ENCODE data around the gene TESK1. TPM values are rescaled to one million over a fixed set of nuclear protein-coding genes. Genes with fewer than 3 reads are reported as not detected.
A peak's percentile ranks its signal among the peaks of the same experiment; 100 is the strongest.

TESK1 gene
- total RNA-seq, 4 donors from 2014 or later, result 21.5 to 85.1 (median 50.7) TPM

DNA sequence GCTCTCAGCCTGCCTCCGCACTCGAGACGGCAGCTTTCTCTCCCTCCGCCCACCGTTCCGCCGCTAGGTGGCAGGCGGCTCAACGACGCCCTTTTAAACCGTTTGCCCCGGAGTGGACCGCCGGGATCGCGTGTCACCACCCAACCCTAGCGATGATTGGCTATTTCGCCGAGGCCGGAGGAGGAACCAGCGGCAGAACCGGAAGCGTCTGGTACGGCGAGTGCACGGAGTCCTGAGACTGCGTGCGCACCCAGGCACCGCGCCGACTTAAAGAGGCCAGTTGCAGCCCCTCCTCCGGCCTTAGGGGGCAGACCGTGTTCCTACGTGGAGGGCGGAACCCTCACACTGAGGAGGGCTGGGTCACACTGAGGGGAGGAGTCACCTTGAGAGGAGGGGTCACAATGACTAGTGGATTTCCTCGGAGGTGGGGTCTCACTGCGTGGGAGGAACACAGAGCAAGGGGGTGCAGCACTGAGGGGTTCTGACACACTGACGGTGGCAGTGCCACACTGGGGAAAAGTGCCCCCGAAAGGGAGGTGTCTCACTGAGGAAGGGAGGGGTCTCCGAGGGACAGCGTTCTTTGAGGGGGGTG, 980 bp upstream of the TESK1 start:
- Histone ChIP-seq H3K36me3 (peaks cover 0 to 20% (median 0%) of the 10 kb centered on the region in 3 donors), H3K27ac (peak overlapping the region; percentile 95 to 98 (median 96)), H3K4me1 (peaks cover 0 to 23% (median 9%) of the 10 kb centered on the region in 4 donors), H3K4me3 (peak overlapping the region; percentile 88 to 92 (median 92)), H3K27me3 (no peaks in the 10 kb centered on the region), H3K9me3 (no peaks in the 10 kb centered on the region)
- peak; percentile 99 to 100 (median 100) for DNase-seq
- TF ChIP-seq, protein P1, sequence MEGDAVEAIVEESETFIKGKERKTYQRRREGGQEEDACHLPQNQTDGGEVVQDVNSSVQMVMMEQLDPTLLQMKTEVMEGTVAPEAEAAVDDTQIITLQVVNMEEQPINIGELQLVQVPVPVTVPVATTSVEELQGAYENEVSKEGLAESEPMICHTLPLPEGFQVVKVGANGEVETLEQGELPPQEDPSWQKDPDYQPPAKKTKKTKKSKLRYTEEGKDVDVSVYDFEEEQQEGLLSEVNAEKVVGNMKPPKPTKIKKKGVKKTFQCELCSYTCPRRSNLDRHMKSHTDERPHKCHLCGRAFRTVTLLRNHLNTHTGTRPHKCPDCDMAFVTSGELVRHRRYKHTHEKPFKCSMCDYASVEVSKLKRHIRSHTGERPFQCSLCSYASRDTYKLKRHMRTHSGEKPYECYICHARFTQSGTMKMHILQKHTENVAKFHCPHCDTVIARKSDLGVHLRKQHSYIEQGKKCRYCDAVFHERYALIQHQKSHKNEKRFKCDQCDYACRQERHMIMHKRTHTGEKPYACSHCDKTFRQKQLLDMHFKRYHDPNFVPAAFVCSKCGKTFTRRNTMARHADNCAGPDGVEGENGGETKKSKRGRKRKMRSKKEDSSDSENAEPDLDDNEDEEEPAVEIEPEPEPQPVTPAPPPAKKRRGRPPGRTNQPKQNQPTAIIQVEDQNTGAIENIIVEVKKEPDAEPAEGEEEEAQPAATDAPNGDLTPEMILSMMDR (IDR thresholded peaks at IDR 0.05), result peak; percentile 91 to 99 (median 96)
- TF ChIP-seq POLR2A (IDR thresholded peaks at IDR 0.05), result peak; percentile 17 to 72

DNA sequence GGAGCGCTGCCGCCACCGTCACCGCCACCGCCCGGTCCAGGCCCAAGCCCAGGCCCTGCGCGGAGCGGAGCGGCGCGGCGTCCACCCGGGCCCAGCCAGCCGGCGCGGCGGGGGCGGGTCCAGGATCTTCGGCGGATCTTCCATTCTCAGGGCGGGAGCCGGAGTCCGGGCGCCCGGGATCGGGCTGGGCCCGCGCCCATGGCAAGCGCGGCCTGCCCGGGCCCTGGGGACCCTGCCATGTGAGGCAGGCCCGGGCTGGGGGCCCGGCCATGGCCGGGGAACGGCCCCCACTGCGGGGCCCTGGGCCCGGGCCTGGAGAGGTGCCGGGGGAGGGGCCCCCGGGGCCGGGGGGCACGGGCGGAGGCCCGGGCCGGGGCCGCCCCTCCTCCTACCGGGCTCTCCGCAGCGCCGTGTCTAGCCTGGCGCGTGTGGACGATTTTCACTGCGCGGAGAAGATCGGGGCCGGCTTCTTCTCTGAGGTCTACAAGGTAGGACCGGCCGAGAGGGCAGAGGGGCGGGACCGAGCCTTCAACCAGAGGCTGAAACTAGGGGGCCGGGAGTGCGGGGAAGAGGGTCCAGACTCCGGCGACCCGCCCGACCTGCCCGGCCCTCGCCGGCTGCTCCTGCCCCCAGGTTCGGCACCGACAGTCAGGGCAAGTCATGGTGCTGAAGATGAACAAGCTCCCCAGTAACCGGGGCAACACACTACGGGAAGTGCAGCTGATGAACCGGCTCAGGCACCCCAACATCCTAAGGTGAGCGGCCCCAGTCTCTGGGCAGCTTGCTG, 482 bp downstream of the TESK1 start:
- peaks cover 0 to 23% (median 6%) of the 10 kb centered on the region in 4 donors for H3K4me1 ChIP-seq
- peak overlapping the region; percentile 88 to 92 (median 92) for H3K4me3 ChIP-seq
- H3K36me3 ChIP-seq, result peaks cover 0 to 34% (median 0%) of the 10 kb centered on the region in 3 donors
- peak overlapping the region; percentile 95 to 98 (median 96) for H3K27ac ChIP-seq
- TF ChIP-seq, protein P1 (IDR thresholded peaks at IDR 0.05), result no peak
- TF ChIP-seq POLR2A (IDR thresholded peaks at IDR 0.05), result no peak
- no peaks in the 10 kb centered on the region for H3K27me3 ChIP-seq
- no peaks in the 10 kb centered on the region for H3K9me3 ChIP-seq
- DNase-seq, result peak; percentile 59 to 71 (median 63)

DNA sequence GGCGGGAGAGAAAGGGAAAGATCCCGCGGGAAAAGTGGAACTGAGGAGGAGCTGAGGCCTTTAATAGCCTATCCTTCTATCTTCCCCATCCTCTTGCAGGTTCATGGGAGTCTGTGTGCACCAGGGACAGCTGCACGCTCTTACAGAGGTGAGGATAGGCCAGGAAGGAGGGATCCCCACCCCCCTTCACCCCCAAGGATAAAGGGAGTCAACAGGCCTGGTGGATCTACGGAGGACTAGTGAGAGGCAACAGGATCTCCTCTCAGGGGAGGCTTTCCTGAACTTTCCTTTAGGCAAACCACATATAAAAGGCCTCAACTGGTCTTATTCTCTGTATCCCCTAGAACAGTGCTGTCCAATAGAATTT, 1.1 kb downstream of the TESK1 start:
- no peaks in the 10 kb centered on the region for H3K27me3 ChIP-seq
- no peaks in the 10 kb centered on the region for H3K9me3 ChIP-seq
- no peak for DNase-seq
- peak overlapping the region in 3 of 4 donors; percentile 95 to 98 (median 96) for H3K27ac ChIP-seq
- peaks cover 0 to 34% (median 0%) of the 10 kb centered on the region in 3 donors for H3K36me3 ChIP-seq
- H3K4me1 ChIP-seq, result peaks cover 0 to 23% (median 6%) of the 10 kb centered on the region in 4 donors
- TF ChIP-seq, protein P1 (IDR thresholded peaks at IDR 0.05), result no peak
- TF ChIP-seq POLR2A (IDR thresholded peaks at IDR 0.05), result no peak
- peak overlapping the region; percentile 88 to 92 (median 92) for H3K4me3 ChIP-seq

DNA sequence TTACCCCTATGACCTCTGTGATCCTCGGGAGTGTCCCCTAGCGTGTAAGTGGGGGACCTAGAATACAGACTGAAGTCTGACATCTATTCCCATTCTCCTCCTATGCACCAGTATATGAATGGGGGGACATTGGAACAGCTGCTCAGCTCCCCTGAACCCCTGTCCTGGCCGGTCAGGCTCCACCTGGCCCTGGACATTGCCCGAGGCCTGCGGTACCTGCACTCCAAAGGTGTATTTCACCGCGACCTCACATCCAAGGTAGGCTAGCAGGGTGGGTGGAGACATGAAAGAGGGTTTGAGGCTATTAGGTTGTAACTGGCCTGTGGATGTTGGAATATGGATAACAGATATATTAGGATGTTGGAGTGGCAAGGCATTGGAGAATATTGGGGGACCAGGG, 1.7 kb downstream of the TESK1 start:
- Histone ChIP-seq H3K27ac (no peak overlapping the region), H3K4me3 (no peak overlapping the region), H3K4me1 (peaks cover 0 to 23% (median 6%) of the 10 kb centered on the region in 4 donors), H3K9me3 (no peaks in the 10 kb centered on the region), H3K36me3 (peaks cover 0 to 34% (median 0%) of the 10 kb centered on the region in 3 donors), H3K27me3 (no peaks in the 10 kb centered on the region)
- TF ChIP-seq, protein P1 (IDR thresholded peaks at IDR 0.05), result no peak
- no peak for TF ChIP-seq POLR2A (IDR thresholded peaks at IDR 0.05)
- DNase-seq, result no peak

DNA sequence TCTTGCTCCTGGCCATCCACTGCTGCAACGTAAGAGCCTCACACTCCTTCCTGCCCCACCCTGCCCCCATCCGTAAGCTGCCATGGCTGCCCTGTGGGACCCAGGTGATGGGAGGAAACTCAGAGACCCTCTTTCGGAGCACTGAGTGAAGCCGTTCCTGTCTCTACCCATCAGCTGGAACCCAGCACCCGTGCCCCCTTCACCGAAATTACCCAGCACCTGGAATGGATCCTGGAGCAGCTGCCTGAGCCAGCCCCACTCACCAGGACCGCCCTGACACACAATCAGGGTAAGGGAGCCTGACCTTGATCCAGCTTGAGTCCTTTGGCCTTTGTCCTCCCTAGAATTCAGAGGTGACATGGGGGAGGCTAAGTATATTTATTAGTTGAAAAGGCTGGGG, 3.2 kb downstream of the TESK1 start:
- no peaks in the 10 kb centered on the region for H3K9me3 ChIP-seq
- H3K27ac ChIP-seq, result no peak overlapping the region
- no peaks in the 10 kb centered on the region for H3K27me3 ChIP-seq
- no peak for TF ChIP-seq POLR2A (IDR thresholded peaks at IDR 0.05)
- TF ChIP-seq, protein P1 (IDR thresholded peaks at IDR 0.05), result no peak
- peaks cover 0 to 20% (median 6%) of the 10 kb centered on the region in 4 donors for H3K4me1 ChIP-seq
- DNase-seq, result no peak
- H3K4me3 ChIP-seq, result no peak overlapping the region
- H3K36me3 ChIP-seq, result peaks cover 0 to 34% (median 0%) of the 10 kb centered on the region in 3 donors

All from Peyer's patch (tissue), 4 donors.